Activated CD4-positive, alpha-beta T cell treated with anti-CD3 and anti-CD28 coated beads, Interleukin-2, amount 10 ng/mL, durations not matched to agents 24 days and 14 days (primary cell): Measurements from ENCODE around the gene TLE5. TPM values are rescaled to one million over a fixed set of nuclear protein-coding genes. Genes with fewer than 3 reads are reported as not detected.
A peak's percentile ranks its signal among the peaks of the same experiment; 100 is the strongest.
"Not testable (repeated sequence)": the region's sequence is repeated elsewhere in the genome, so short reads cannot be mapped to it uniquely, and the experiment has no call there.

Experiments
- DNase-seq: peaks from one replicate; pipeline ENCODE4 v3.0.0; 2022
- H3K27ac Mint-ChIP-seq: one replicate; pipeline ENCODE4 v1.8.0; 2022; ENCODE audit warnings: mild to moderate bottlenecking, mixed read lengths
- H3K27me3 Mint-ChIP-seq: one replicate; pipeline ENCODE4 v1.8.0; 2022; ENCODE audit warnings: mixed read lengths
- H3K36me3 Mint-ChIP-seq: one replicate; pipeline ENCODE4 v1.8.0; 2022; ENCODE audit warnings: low read depth, mild to moderate bottlenecking, mixed read lengths
- H3K4me1 Mint-ChIP-seq: one replicate; pipeline ENCODE4 v1.8.0; 2021; ENCODE audit warnings: mixed read lengths
- H3K4me3 Mint-ChIP-seq: one replicate; pipeline ENCODE4 v1.8.0; 2022; ENCODE audit warnings: mild to moderate bottlenecking, moderate library complexity, mixed read lengths
- H3K9me3 Mint-ChIP-seq: one replicate; pipeline ENCODE4 v1.8.0; 2021; ENCODE audit warnings: mixed read lengths
- intact Hi-C: fragments of 100-400 bp; cut with micrococcal nuclease; formaldehyde crosslinking; loops from one replicate; pipeline ENCODE4 v1.15.1; 2023
- total RNA-seq: library from RNA; stranded (reverse); gene quantifications from 2 replicates; pipeline ENCODE4 v1.2.3, GENCODE V29; 2022

Gene TLE5
- total RNA-seq, 1 donor from 2014 or later = 380 TPM

DNA sequence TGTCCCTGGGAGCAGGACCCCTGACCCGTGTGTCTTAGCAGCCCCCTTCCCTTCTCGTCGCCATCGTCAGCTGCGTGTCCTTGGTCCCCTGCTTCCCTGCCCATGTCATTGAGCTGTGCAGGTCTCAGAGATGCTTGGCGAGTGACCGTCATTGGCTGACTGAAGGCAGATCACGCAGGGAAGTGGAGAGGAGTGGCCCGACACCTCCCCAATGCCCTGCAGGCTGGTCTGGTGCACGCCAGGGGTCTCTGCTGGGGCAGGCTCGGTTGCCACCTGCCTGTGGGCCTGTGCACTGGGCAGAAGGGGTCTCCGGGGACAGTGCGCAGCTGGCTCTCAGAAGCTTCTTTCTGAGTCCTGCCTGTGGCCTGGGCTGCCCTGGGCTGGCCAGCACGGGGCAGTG, 38.0 kb upstream of the TLE5 start:
- Mint-ChIP-seq H3K27ac (no peak overlapping the region), H3K27me3 (peaks cover 27% of the 10 kb centered on the region), H3K4me3 (no peak overlapping the region), H3K9me3 (no peaks in the 10 kb centered on the region), H3K36me3 (no peaks in the 10 kb centered on the region), H3K4me1 (peaks cover 20% of the 10 kb centered on the region)
- intact Hi-C loops = no loop called here
- no peak for DNase-seq

GRCh38 chr19:3099347-3100145, 37.3 kb upstream of the TLE5 start:
- H3K4me1 Mint-ChIP-seq = peaks cover 23% of the 10 kb centered on the region
- H3K27me3 Mint-ChIP-seq = peaks cover 32% of the 10 kb centered on the region
- H3K9me3 Mint-ChIP-seq = no peaks in the 10 kb centered on the region
- intact Hi-C loops = no loop called here
- no peaks in the 10 kb centered on the region for H3K36me3 Mint-ChIP-seq
- no peak overlapping the region for H3K27ac Mint-ChIP-seq
- no peak for DNase-seq
- H3K4me3 Mint-ChIP-seq = no peak overlapping the region

GRCh38 chr19:3098515-3099346, 36.4 kb upstream of the TLE5 start:
- Mint-ChIP-seq H3K9me3 (no peaks in the 10 kb centered on the region), H3K27ac (no peak overlapping the region), H3K27me3 (peaks cover 30% of the 10 kb centered on the region), H3K4me3 (no peak overlapping the region), H3K4me1 (peaks cover 19% of the 10 kb centered on the region), H3K36me3 (no peaks in the 10 kb centered on the region)
- intact Hi-C loops = no loop called here
- peak; percentile 82 for DNase-seq

GRCh38 chr19:3098141-3098514, 35.8 kb upstream of the TLE5 start:
- Mint-ChIP-seq H3K4me3 (no peak overlapping the region), H3K9me3 (no peaks in the 10 kb centered on the region), H3K27ac (no peak overlapping the region), H3K27me3 (peaks cover 30% of the 10 kb centered on the region), H3K4me1 (peaks cover 18% of the 10 kb centered on the region), H3K36me3 (no peaks in the 10 kb centered on the region)
- DNase-seq = no peak
- intact Hi-C loops = no loop called here

GRCh38 chr19:3097442-3097871, 35.2 kb upstream of the TLE5 start:
- Mint-ChIP-seq H3K9me3 (no peaks in the 10 kb centered on the region), H3K27ac (no peak overlapping the region), H3K4me1 (peaks cover 18% of the 10 kb centered on the region), H3K36me3 (no peaks in the 10 kb centered on the region), H3K27me3 (peaks cover 35% of the 10 kb centered on the region), H3K4me3 (no peak overlapping the region)
- no peak for DNase-seq
- intact Hi-C loops = no loop called here

DNA sequence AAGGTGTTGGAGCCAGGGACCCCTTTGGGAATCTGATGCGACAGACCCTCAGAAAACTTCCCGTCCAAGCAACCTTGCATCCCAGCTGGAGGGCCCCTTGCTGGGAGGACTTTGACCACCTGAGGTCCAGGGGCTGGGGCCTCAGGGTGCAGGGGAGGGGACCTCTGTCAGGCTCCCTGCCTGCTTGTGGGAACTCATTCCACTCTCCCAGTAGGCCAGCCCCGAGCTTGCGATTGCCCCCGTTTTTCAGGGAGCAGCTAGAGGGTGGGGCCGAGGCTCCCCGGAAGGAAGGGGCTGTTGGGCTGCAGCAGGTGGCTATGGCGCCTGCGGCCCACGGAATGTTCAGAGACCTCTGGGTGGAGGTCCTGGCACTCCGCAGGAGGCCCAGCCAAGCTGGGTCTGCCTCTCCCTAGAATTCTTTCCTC, 34.6 kb upstream of the TLE5 start:
- Mint-ChIP-seq H3K4me1 (peaks cover 20% of the 10 kb centered on the region), H3K27ac (no peak overlapping the region), H3K27me3 (peaks cover 38% of the 10 kb centered on the region), H3K9me3 (no peaks in the 10 kb centered on the region), H3K36me3 (no peaks in the 10 kb centered on the region), H3K4me3 (no peak overlapping the region)
- DNase-seq = no peak
- intact Hi-C loops = no loop called here

DNA sequence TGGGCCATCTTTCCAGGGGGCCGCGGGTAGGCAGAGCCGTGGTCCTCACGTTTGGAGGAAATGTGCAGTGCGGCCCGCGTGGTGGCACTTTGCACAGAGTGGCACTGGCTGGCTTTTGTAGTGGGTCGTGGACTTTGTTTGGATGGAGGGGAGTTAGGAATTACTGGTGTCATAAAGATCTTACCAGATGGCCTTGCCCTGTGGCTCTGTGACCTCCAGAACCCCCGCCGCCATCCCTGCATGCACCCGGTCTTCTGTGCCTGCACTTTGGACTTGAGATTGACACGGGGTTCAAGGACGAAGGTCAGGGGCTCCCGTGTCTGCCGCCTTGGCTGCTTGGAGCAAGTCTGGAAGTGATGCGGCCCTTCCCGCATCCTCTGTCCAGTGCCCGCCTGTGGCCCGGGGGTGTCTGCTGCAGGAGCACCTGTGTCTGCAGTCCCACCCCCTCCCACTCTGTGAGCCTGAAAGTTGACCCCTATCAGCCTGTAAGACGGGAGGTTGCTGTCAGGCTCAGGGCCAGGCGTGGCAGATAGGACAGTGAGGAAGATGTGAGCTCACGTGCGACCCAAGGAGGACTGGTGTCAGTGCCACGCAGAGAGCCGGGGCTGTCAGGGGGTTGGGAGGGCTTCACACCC, 34.1 kb upstream of the TLE5 start:
- no peaks in the 10 kb centered on the region for H3K9me3 Mint-ChIP-seq
- intact Hi-C loops = no loop called here
- DNase-seq = no peak
- H3K4me3 Mint-ChIP-seq = peak overlapping the region; percentile 61
- H3K27me3 Mint-ChIP-seq = peaks cover 36% of the 10 kb centered on the region
- peaks cover 20% of the 10 kb centered on the region for H3K4me1 Mint-ChIP-seq
- peak overlapping the region; percentile 57 for H3K27ac Mint-ChIP-seq
- H3K36me3 Mint-ChIP-seq = no peaks in the 10 kb centered on the region

- Mint-ChIP-seq H3K9me3 (no peaks in the 10 kb centered on the region), H3K4me3 (peak overlapping the region; percentile 61), H3K36me3 (no peaks in the 10 kb centered on the region), H3K4me1 (peaks cover 20% of the 10 kb centered on the region), H3K27ac (peak overlapping the region; percentile 29), H3K27me3 (peaks cover 36% of the 10 kb centered on the region)
- intact Hi-C loops = no loop called here
- DNase-seq = peak; percentile 78
Measured at GRCh38 chr19:3095441-3096191, 33.3 kb upstream of the TLE5 start.

- peaks cover 32% of the 10 kb centered on the region for H3K27me3 Mint-ChIP-seq
- intact Hi-C loops = no loop called here
- H3K4me3 Mint-ChIP-seq = peak overlapping the region; percentile 61
- peak overlapping the region; percentile 20 for H3K27ac Mint-ChIP-seq
- no peaks in the 10 kb centered on the region for H3K9me3 Mint-ChIP-seq
- H3K36me3 Mint-ChIP-seq = no peaks in the 10 kb centered on the region
- peaks cover 20% of the 10 kb centered on the region for H3K4me1 Mint-ChIP-seq
- DNase-seq = peak; percentile 76
Measured at GRCh38 chr19:3094601-3095440, 32.5 kb upstream of the TLE5 start.

- H3K27ac Mint-ChIP-seq, H3K9me3 Mint-ChIP-seq, H3K4me3 Mint-ChIP-seq, H3K4me1 Mint-ChIP-seq, DNase-seq, intact Hi-C loops, H3K36me3 Mint-ChIP-seq: not testable (repeated sequence)
- peaks cover 13% of the 10 kb centered on the region for H3K27me3 Mint-ChIP-seq
Measured at GRCh38 chr19:3089299-3089855, 27.1 kb upstream of the TLE5 start.

GRCh38 chr19:3087769-3088168, 25.5 kb upstream of the TLE5 start:
- Mint-ChIP-seq H3K4me3 (no peak overlapping the region), H3K4me1 (peaks cover 2% of the 10 kb centered on the region), H3K27ac (no peak overlapping the region), H3K36me3 (no peaks in the 10 kb centered on the region), H3K9me3 (no peaks in the 10 kb centered on the region), H3K27me3 (peaks cover 12% of the 10 kb centered on the region)
- intact Hi-C loops = no loop called here
- no peak for DNase-seq

- Mint-ChIP-seq H3K27ac (no peak overlapping the region), H3K9me3 (no peaks in the 10 kb centered on the region), H3K36me3 (no peaks in the 10 kb centered on the region), H3K4me3 (no peak overlapping the region), H3K4me1 (no peaks in the 10 kb centered on the region), H3K27me3 (peaks cover 6% of the 10 kb centered on the region)
- no peak for DNase-seq
- intact Hi-C loops = no loop called here
Measured at GRCh38 chr19:3084943-3085342, 22.6 kb upstream of the TLE5 start.
